Activated naive CD8-positive, alpha-beta T cell treated with anti-CD3 and anti-CD28 coated beads, Interleukin-2, amount 10 ng/mL, durations not matched to agents 7 days and 5 days (primary cell): ENCODE measurements around the gene ERLIN1. TPM values are rescaled to one million over a fixed set of nuclear protein-coding genes. Genes with fewer than 3 reads are reported as not detected.

ENCODE experiments used
- ATAC-seq: fragments of 150-1000 bp; cut with Tn5 transposase; one replicate; pipeline ENCODE4 v1.10.0; 2021; ENCODE audit warnings: low read depth, moderate library complexity
- POLR2A ChIA-PET: fragments of 350-600 bp; sonication (Branson Sonifier 250); formaldehyde crosslinking; loops from one replicate; lab custom pipeline; 2021; ENCODE audit warnings: antibody characterized with exemption; lab: Charles Lee
- DNase-seq: peaks from one replicate; pipeline ENCODE4 v3.0.0; 2021
- H3K27ac Mint-ChIP-seq: one replicate; pipeline ENCODE4 v1.8.0; 2022; ENCODE audit warnings: mild to moderate bottlenecking, mixed read lengths
- H3K27me3 Mint-ChIP-seq: one replicate; pipeline ENCODE4 v1.8.0; 2022; ENCODE audit warnings: mild to moderate bottlenecking, moderate library complexity, mixed read lengths
- H3K36me3 Mint-ChIP-seq: one replicate; pipeline ENCODE4 v1.8.0; 2021; ENCODE audit warnings: mild to moderate bottlenecking, mixed read lengths
- H3K4me1 Mint-ChIP-seq: one replicate; pipeline ENCODE4 v1.8.0; 2021; ENCODE audit warnings: mixed read lengths
- H3K4me3 Mint-ChIP-seq: one replicate; pipeline ENCODE4 v1.8.0; 2022; ENCODE audit warnings: mild to moderate bottlenecking, moderate library complexity, mixed read lengths
- H3K9me3 Mint-ChIP-seq: one replicate; pipeline ENCODE4 v1.8.0; 2021; ENCODE audit warnings: mixed read lengths
- total RNA-seq, 2 experiments: library from RNA; stranded (reverse); gene quantifications; one replicate each; pipeline ENCODE4 v1.2.3, GENCODE V29; 2021

ERLIN1 gene
- total RNA-seq, 2 experiments from 2014 or later, result 14.9 to 16.2 TPM

DNA sequence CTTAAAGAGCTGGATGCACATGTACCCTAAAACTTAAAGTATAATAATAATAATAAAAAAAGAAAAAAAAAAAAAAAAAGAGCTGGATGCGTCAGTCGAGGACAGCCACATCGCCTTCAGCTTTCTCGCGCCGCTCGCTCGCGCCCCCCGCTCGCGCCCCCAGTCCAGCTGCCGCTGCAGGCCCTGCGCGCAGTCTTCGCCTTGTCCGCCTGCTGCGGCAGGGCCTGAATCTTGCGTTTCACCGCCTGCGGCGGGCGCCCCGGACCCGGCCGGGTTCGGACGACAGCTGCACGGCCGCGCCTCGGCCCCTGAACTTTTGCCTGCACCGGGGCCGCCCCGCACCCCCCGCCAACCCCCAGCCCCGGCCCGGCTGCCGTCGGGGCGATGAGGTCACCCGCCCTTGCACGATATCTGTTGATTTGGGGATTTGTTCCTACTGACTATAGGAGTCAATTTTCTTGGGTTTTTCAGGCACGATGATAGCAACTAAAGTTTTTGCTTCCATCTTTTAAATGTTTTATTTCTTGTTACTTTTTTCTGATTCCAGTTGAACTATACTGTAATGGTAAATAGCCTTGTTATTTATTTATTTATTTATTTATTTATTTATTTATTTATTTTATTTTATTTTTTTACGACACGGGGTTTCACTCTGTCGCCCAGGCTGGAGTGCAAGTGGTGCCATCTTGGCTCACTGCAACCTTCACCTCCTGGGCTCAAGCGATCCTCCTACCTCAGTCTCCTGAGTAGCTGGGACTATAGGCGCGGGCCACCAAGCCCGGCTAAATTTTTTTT, 70.7 kb downstream of the ERLIN1 start:
- H3K9me3 Mint-ChIP-seq, result no peaks in the 10 kb centered on the region
- H3K4me3 Mint-ChIP-seq, result no peak overlapping the region
- peaks cover 2% of the 10 kb centered on the region for H3K4me1 Mint-ChIP-seq
- no peaks in the 10 kb centered on the region for H3K36me3 Mint-ChIP-seq
- H3K27me3 Mint-ChIP-seq, result peaks cover 29% of the 10 kb centered on the region
- no peak for ATAC-seq
- POLR2A ChIA-PET, result interaction anchor here (0.6 kb wide), 1 partner anchor 684 kb away, joined by 5 read pairs; no protein-coding TSS in a partner anchor
- DNase-seq, result no peak
- no peak overlapping the region for H3K27ac Mint-ChIP-seq

DNA sequence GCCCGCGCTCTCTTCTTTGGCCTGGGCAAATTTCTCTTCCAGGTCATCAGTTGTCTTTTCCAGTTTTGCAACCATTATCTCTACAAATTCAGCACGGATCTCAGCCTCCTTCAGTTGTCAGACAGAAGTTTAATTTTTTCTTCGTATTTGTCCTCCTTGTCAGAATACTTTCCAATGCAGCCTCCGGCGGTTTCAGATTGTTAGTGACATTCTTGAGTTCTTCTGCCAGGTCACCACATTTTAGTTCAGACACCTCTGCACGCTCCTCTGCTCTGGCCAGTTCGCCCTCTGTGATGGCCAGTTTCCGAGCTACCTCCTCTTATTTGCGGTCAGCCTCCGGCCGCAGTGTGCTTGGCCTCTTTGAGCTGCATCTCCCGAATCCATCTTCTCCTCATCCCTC, 71.4 kb downstream of the ERLIN1 start:
- Mint-ChIP-seq H3K27me3 (peaks cover 29% of the 10 kb centered on the region), H3K9me3 (no peaks in the 10 kb centered on the region), H3K4me1 (peaks cover 3% of the 10 kb centered on the region), H3K27ac (no peak overlapping the region), H3K4me3 (no peak overlapping the region), H3K36me3 (no peaks in the 10 kb centered on the region)
- ATAC-seq (no peak), DNase-seq (no peak)
- POLR2A ChIA-PET, result interaction anchor here (0.6 kb wide), 1 partner anchor 683 kb away, joined by 5 read pairs; no protein-coding TSS in a partner anchor

DNA sequence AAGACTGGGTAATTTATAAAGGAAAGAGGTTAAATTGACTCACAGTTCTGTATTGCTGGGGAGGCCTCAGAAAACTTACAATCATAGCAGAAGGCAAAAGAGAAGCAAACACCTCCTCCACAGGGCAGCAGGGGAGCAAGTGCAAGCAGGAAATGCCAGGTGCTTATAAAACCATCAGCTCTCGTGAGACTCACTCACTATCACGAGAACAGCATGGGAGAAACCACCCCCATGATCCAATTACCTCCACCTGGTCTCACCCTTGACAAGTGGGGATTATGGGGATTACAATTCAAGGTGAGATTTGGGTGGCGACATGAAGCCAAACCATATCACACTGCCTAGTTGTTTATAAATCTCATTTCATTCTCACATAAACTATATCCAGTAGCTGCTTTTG, 76.2 kb downstream of the ERLIN1 start:
- H3K4me3 Mint-ChIP-seq, result no peak overlapping the region
- H3K36me3 Mint-ChIP-seq, result no peaks in the 10 kb centered on the region
- peaks cover 22% of the 10 kb centered on the region for H3K27me3 Mint-ChIP-seq
- POLR2A ChIA-PET, result no interaction called here
- DNase-seq (no peak), ATAC-seq (no peak)
- no peak overlapping the region for H3K27ac Mint-ChIP-seq
- peaks cover 4% of the 10 kb centered on the region for H3K4me1 Mint-ChIP-seq
- no peaks in the 10 kb centered on the region for H3K9me3 Mint-ChIP-seq

DNA sequence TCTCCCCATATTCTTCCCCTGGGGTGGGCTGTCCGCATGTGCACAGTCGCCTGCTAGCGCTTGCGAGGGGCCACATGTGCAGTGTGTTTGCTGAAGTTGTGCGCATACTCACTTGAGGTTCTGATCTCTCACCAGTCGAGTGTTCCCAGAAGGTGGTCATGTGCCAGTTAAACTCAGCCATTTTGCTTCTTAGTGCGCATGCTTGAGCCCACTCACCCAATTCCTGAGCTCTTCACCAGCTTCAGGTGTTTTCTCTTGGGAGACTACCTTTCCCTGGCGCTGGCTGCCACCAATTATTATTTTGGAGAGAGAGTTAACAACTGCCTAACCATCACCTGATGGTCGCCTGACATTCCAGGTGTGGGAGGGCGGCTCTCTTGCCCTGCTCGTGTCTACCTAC, 79.0 kb downstream of the ERLIN1 start:
- no peaks in the 10 kb centered on the region for H3K9me3 Mint-ChIP-seq
- no peak overlapping the region for H3K4me3 Mint-ChIP-seq
- no peaks in the 10 kb centered on the region for H3K36me3 Mint-ChIP-seq
- POLR2A ChIA-PET, result no interaction called here
- ATAC-seq (no peak), DNase-seq (no peak)
- peaks cover 21% of the 10 kb centered on the region for H3K27me3 Mint-ChIP-seq
- H3K27ac Mint-ChIP-seq, result no peak overlapping the region
- peaks cover 4% of the 10 kb centered on the region for H3K4me1 Mint-ChIP-seq

DNA sequence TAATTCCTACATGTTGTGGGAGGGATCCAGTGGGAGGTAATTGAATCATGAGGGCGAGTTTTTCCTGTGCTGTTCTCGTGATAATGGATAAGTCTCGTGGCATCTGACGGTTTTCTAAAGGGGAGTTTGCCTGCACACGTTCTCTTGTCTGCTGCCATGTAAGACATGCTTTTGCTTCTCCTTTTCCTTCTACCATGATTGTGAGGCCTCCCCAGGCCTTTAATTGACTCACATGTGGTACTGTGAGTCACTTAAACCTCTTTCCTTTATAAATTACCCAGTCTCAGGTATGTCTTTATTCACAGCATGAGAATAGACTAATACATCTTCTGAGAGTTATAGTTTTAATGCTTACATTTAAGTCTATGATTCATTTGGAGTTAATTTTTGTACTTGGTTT, 81.5 kb downstream of the ERLIN1 start:
- ATAC-seq (no peak), DNase-seq (no peak)
- H3K9me3 Mint-ChIP-seq, result no peaks in the 10 kb centered on the region
- POLR2A ChIA-PET, result no interaction called here
- no peaks in the 10 kb centered on the region for H3K36me3 Mint-ChIP-seq
- no peak overlapping the region for H3K27ac Mint-ChIP-seq
- H3K4me3 Mint-ChIP-seq, result no peak overlapping the region
- peaks cover under 1% of the 10 kb centered on the region for H3K4me1 Mint-ChIP-seq
- H3K27me3 Mint-ChIP-seq, result peaks cover 41% of the 10 kb centered on the region

DNA sequence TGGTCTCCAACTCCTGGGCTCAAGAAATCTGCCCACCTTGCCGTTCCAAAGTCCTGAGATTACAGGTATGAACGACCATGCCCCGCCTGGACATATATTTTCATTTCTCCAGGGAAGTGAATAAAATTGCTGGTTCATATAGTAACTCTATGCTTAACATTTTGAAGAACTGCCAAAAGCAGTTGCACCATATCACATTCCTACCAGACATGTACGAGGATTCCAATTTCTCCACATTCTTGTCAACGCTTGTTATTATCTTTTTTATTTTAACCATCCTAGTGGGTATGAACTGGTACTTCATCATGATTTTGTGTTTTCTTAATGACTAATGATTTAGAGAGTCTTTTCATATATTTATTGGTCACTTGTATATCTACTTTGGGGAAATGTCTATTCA, 82.2 kb downstream of the ERLIN1 start:
- H3K27me3 Mint-ChIP-seq, result peaks cover 42% of the 10 kb centered on the region
- H3K4me1 Mint-ChIP-seq, result no peaks in the 10 kb centered on the region
- no peaks in the 10 kb centered on the region for H3K9me3 Mint-ChIP-seq
- POLR2A ChIA-PET, result no interaction called here
- no peak overlapping the region for H3K27ac Mint-ChIP-seq
- no peaks in the 10 kb centered on the region for H3K36me3 Mint-ChIP-seq
- no peak for ATAC-seq
- H3K4me3 Mint-ChIP-seq, result no peak overlapping the region
- no peak for DNase-seq

DNA sequence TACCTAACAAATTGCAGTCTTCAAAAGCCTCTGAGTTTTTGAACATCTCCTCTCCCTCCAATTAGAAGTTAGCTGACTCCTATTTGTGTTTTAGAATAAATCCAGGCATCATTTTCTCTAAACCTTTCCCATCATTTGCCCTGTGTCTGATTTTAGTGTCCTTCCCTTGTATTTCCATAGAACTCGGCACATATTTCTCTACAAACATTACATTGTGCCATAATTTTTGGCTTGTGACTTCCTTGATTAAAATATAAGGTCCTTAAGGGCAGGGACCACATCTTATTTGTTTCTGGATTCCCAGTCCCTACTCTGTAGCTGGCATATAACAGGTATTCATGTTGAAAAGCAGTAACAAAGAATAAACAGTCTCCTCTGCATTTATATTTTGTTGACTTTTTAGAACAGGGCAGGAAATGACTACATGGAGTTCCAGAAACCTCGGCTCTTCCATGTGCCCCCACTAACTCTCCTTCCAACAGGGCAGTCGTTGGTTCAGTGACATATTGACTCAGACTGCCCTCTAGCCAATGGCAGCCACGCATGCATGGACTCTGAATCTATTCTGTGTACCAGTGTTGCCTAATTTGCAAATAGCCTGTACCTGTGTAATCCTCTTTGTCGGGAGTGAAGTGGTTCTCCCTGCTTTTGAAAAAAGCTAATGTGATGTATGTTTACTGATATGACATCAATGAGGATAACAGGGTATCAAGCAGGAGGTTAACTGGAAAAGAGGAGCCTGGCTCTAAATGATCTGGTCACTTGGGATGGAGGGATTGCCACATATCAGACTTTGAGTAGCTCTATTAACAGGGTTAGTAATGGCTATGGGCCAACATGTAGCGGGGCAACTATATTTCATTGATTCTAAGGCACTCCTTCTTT, 84.4 kb downstream of the ERLIN1 start:
- DNase-seq (no peak), ATAC-seq (no peak)
- Mint-ChIP-seq H3K27ac (no peak overlapping the region), H3K4me3 (no peak overlapping the region), H3K36me3 (no peaks in the 10 kb centered on the region), H3K27me3 (peaks cover 41% of the 10 kb centered on the region), H3K4me1 (no peaks in the 10 kb centered on the region), H3K9me3 (no peaks in the 10 kb centered on the region)
- POLR2A ChIA-PET, result no interaction called here

DNA sequence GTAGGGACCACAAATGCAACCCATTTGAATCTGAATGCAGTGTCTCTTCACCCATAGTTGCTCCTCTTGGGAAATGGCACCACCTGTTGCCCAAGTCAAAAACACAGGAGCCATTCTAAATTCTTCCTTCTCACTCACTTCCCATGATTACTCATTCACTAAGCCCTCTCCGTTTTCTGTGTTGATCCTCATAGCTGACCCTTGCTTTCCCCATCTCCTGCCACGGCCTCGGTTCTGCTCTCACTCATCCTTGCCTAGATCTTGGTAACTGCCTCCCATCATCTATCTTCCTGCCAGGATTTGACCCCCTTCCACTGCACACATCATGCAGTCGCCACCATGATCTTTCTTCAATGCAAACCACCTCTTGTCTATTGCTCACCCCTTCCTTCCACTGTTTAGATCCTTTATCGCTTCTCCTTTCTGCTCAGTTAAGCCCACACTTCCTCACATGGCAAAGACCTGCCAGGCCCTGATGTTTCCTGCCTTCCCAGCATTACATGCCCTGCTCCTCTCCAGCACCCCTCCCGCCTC, 85.1 kb downstream of the ERLIN1 start:
- POLR2A ChIA-PET, result no interaction called here
- Mint-ChIP-seq H3K27ac (no peak overlapping the region), H3K36me3 (no peaks in the 10 kb centered on the region), H3K9me3 (no peaks in the 10 kb centered on the region), H3K27me3 (peaks cover 41% of the 10 kb centered on the region), H3K4me3 (no peak overlapping the region), H3K4me1 (no peaks in the 10 kb centered on the region)
- ATAC-seq (no peak), DNase-seq (no peak)

Other genes starting within 250 kb of the ERLIN1 start
- gene DNMBP, start 176.1 kb downstream of the ERLIN1 start, total RNA-seq, result 1 to 10 TPM; 5.2 to 6.0 TPM
- not detected for gene CPN1, start 104.2 kb downstream of the ERLIN1 start, total RNA-seq
- 10 to 100 TPM; 19.5 to 21.9 TPM for gene CHUK, start 43.6 kb upstream of the ERLIN1 start, total RNA-seq
- 10 to 100 TPM; 39.0 to 39.7 TPM for gene CWF19L1, start 81.6 kb upstream of the ERLIN1 start, total RNA-seq
- gene BLOC1S2, start 100.7 kb upstream of the ERLIN1 start, total RNA-seq, result 10 to 100 TPM; 47.3 to 50.6 TPM
- not detected for gene PKD2L1, start 144.2 kb upstream of the ERLIN1 start, total RNA-seq
- gene SCD, start 161.2 kb upstream of the ERLIN1 start, total RNA-seq, result 100 to 1,000 TPM; 212 to 220 TPM